ENCODE measurements around the gene ORMDL3. TPM values are rescaled to one million over a fixed set of nuclear protein-coding genes. Genes with fewer than 3 reads are reported as not detected.

Gene ORMDL3
- total and polyA plus RNA-seq, 9 donors = 37.0 to 97.5 (median 52.2) TPM

DNA sequence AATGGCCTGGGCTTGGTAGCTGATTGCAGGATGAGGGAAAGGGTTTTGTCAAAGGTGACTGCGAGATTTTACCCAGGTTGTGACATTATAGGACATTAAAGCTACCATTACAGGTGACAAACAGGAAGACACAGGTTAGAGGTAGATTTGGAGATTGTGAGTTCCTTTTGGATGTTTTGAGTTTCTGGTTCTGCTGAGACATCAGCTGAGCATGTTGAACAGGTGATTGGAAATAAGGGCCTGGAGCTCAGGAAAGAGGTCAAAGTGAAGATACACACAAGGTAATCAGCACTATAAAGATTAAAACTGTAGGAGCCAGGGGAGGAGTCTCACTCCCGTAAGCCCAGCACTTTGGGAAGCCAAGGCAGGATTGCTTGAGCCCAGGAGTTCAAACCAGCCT is 41.4 kb upstream of the ORMDL3 start:
- DNase-seq = no peak
- no peaks in the 10 kb centered on the region for H3K9me3 ChIP-seq
- H3K4me3 ChIP-seq = no peak overlapping the region
- no peak overlapping the region for H3K27ac ChIP-seq
- no peaks in the 10 kb centered on the region for H3K36me3 ChIP-seq
- TF ChIP-seq POLR2A (IDR thresholded peaks at IDR 0.05) = no peak
- TF ChIP-seq EP300 (IDR thresholded peaks at IDR 0.05) = no peak
- TF ChIP-seq CTCF (IDR thresholded peaks at IDR 0.05) = no peak
- no peaks in the 10 kb centered on the region for H3K4me1 ChIP-seq (ENCODE audit: insufficient read depth)
- WGBS, 3 donors = 79 to 84% (median 82%) methylated on average over 2 of the region's 2 CpGs
- intact Hi-C loops (cut with DNase I) = loop anchor here in 1 of 4 donors (10.0 kb wide), 1 partner anchor 54 kb away; the partner anchor contains the start of gene GSDMB
- H3K27me3 ChIP-seq = no peaks in the 10 kb centered on the region

GRCh38 chr17:39966771-39967170 is 39.4 kb upstream of the ORMDL3 start:
- Histone ChIP-seq H3K36me3 (no peaks in the 10 kb centered on the region), H3K4me1 (ENCODE audit: insufficient read depth) (no peaks in the 10 kb centered on the region), H3K27ac (no peak overlapping the region), H3K4me3 (no peak overlapping the region), H3K9me3 (no peaks in the 10 kb centered on the region), H3K27me3 (no peaks in the 10 kb centered on the region)
- intact Hi-C loops (cut with DNase I) = loop anchor here in 1 of 4 donors (10.0 kb wide), 1 partner anchor 52 kb away; the partner anchor contains the start of gene GSDMB
- DNase-seq = no peak
- WGBS, 3 donors = 89 to 90% (median 90%) methylated on average over 6 of the region's 6 CpGs
- TF ChIP-seq EP300 (IDR thresholded peaks at IDR 0.05) (no peak), POLR2A (IDR thresholded peaks at IDR 0.05) (no peak), CTCF (IDR thresholded peaks at IDR 0.05) (no peak)

DNA sequence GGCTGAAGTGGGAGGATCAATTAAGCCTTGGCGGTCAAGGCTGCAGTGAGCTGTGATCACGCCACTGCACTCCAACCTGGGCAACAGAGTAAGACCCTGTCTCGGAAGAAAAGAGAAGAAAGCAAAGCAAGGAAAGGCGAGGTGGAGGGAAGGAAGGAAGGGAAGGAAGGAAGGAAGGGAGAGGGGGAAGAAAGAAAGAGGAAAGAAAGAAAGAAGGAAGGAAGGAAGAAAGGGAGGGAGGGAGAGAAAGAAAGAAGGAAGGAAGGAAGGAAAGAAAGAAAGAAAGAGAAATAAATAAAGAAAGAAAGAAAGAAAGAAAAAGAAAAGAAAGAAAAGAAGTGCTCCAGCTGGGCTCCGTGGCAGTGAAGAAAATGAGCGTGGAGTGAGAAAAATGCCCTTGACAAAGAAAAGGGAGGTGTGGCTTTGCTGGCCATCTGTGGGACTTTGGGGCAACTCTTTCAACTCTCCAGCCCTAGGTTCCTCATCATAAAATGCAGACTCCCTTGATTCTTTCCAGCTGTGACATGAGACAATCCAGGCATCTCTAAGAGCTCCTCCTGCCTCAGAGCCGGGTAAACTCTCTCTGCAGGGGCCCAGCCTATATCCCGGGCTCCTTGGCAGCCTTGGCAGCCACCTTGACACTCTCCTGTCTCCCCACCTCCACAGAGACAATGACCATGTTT is 37.8 kb upstream of the ORMDL3 start:
- no peaks in the 10 kb centered on the region for H3K27me3 ChIP-seq
- no peak overlapping the region for H3K27ac ChIP-seq
- H3K4me3 ChIP-seq = no peak overlapping the region
- H3K36me3 ChIP-seq = no peaks in the 10 kb centered on the region
- H3K9me3 ChIP-seq = no peaks in the 10 kb centered on the region
- no peak for TF ChIP-seq CTCF (IDR thresholded peaks at IDR 0.05)
- no peak for TF ChIP-seq POLR2A (IDR thresholded peaks at IDR 0.05)
- no peak for TF ChIP-seq EP300 (IDR thresholded peaks at IDR 0.05)
- DNase-seq = no peak
- WGBS, 3 donors = 43 to 59% (median 58%) methylated on average over 8 of the region's 8 CpGs
- no peaks in the 10 kb centered on the region for H3K4me1 ChIP-seq (ENCODE audit: insufficient read depth)
- intact Hi-C loops (cut with DNase I) = loop anchor here in 1 of 4 donors (10.0 kb wide), 1 partner anchor 50 kb away; the partner anchor contains the start of gene GSDMB

- intact Hi-C loops (cut with DNase I) = loop anchor here in 1 of 4 donors (10.0 kb wide), 1 partner anchor 49 kb away; the partner anchor contains the start of gene GSDMB
- Histone ChIP-seq H3K9me3 (no peaks in the 10 kb centered on the region), H3K36me3 (no peaks in the 10 kb centered on the region), H3K4me1 (ENCODE audit: insufficient read depth) (no peaks in the 10 kb centered on the region), H3K27me3 (no peaks in the 10 kb centered on the region), H3K4me3 (no peak overlapping the region), H3K27ac (no peak overlapping the region)
- DNase-seq = no peak
- TF ChIP-seq POLR2A (IDR thresholded peaks at IDR 0.05) = no peak
- no peak for TF ChIP-seq EP300 (IDR thresholded peaks at IDR 0.05)
- TF ChIP-seq CTCF (IDR thresholded peaks at IDR 0.05) = no peak
- WGBS, 3 donors = 79 to 82% (median 82%) methylated on average over 6 of the region's 6 CpGs
Measured at GRCh38 chr17:39963829-39964228, 36.4 kb upstream of the ORMDL3 start.
